ENCODE results near the gene FICD.

The FICD gene

GRCh38 chr12:108562348-108563135 is 47.5 kb downstream of the FICD start, which contains the start of gene ISCU:
Gene ISCU (plus strand): TSS chr12:108562596. CDS start chr12:108562623, 27 bp downstream.
- in situ Hi-C loops (cut with MboI; ENCODE audit: low sequenced_read_pairs), result loop anchor here (10.0 to 25.0 kb wide), 3 partner anchors 242 to 525 kb away; partner anchors contain the start of genes ALKBH2 and UNG

DNA sequence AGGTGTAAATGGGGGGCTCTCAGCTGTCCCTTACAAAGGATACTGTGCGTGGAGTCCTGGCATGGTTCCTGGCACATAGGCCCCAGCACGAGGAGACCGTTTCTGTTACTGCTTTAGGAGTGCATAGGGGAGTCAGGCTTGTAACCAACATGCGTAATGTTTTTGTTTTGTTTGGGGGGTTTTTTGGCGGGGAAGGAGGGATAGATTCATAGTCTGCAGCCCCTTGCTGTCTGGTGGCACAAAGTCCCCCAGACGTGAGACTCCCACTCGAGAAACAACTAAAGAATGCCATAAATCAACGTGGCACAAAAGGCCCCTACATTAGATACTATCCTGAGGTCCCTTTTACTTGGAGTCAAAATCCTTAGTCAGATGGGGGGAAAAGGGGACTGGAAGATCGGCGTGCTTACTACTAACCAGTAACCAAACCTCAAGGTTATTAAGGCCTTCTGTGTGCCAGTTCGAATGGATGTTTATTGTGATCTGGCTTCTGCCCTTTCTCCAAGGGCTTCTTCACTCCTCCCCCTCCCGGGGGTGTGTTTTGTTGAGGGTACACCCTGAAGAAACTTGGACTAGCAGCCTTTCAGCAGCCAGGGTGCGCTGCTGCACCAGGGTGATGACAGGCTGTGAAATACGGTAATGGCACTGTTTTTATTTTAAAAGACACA is 48.2 kb downstream of the FICD start:
- in situ Hi-C loops (cut with MboI; ENCODE audit: low sequenced_read_pairs), result loop anchor here (10.0 to 25.0 kb wide), 3 partner anchors 242 to 524 kb away; partner anchors contain the start of genes ALKBH2 and UNG

DNA sequence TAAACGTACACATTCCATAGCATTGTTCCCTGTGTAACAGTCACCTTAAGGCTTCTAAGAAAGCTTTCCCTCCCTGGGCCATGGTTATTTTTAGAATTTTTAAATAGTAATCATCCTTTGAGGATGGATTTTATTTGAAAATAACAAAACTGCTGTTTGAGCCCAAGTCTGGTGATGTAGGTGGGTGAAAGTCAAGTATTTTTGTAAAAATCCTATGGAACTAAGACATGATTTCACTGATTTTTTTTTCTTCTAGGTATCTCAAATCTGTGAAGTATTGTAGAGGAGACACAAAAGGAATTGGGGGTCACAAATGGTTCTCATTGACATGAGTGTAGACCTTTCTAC is 48.7 kb downstream of the FICD start:
- in situ Hi-C loops (cut with MboI; ENCODE audit: low sequenced_read_pairs), result loop anchor here (10.0 to 25.0 kb wide), 3 partner anchors 241 to 524 kb away; partner anchors contain the start of genes ALKBH2 and UNG

DNA sequence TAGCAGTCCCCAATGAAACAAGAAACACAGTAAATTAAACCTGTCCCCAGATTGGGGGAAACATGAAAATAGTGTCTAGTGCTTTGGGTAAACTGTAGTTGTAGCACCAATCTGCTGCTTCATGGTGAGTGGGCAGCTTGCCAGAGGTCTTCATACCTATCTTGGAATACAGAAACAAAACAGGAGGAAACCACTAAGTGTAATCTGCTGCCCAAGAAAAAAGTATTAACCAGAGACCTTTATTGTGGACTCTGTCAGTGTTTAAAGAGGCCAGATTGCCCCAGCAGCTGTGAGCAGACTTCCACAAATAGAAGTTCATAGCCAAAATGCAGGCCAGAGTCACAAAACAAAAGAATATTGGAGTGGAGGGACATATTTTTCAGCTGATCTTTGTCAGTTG is 49.6 kb downstream of the FICD start:
- in situ Hi-C loops (cut with MboI; ENCODE audit: low sequenced_read_pairs), result loop anchor here (10.0 to 25.0 kb wide), 3 partner anchors 240 to 523 kb away; partner anchors contain the start of genes ALKBH2 and UNG

DNA sequence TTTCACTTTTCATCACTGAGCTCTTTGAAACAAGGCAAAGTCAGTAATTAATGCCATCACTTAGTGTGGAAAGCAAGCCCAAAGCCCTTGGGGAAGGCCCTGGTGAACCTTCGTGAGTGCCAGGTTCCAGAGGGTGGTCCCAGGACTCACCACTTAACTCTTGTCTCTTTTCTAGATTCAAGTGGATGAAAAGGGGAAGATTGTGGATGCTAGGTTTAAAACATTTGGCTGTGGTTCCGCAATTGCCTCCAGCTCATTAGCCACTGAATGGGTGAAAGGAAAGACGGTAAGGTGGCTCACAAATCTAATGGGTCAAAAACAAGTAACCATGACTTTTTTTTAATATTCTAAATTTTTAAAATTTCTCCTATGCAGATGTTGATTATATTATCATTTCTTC is 50.1 kb downstream of the FICD start:
- in situ Hi-C loops (cut with MboI; ENCODE audit: low sequenced_read_pairs), result loop anchor here (10.0 to 25.0 kb wide), 3 partner anchors 240 to 522 kb away; partner anchors contain the start of genes ALKBH2 and UNG

DNA sequence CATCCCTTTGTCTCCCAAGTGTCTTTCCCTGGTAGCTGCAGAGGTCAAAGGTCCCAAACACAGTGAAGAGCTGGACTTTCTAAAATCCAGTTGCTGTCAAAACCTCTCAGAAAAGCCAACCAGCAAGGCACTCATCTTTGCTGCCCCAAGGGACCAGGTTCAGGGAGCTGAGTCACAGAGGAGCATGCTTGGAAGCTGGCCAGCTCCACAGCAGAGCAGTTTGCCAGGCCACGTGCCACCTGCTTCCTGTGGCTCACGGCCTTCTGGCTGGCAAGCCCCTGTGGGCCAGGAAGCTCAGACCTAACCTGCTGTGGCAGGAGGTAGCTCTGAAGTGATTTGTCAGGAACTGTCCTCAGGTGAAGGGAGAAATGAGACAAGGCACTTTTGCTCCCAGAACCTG is 50.9 kb downstream of the FICD start:
- in situ Hi-C loops (cut with MboI; ENCODE audit: low sequenced_read_pairs), result loop anchor here (10.0 to 25.0 kb wide), 3 partner anchors 239 to 521 kb away; partner anchors contain the start of genes ALKBH2 and UNG

DNA sequence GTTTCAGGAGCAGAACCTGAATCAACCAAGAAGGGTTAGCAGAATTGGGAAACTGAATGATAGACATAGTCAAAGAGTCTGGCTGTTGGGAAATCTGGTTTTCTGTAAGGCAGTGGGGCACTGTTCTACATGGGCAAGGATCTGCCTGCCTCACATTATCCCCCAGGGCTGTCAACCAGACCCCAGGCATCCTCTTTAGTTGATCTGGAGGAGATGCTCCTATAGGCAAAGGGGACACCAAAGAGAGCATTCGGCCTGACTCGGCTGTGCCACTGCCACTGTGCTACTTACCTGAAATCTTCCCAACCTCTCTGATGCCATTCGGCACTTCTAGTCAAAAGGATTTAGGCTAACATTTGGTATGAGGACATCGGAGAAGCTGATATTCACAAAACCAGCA is 51.4 kb downstream of the FICD start:
- in situ Hi-C loops (cut with MboI; ENCODE audit: low sequenced_read_pairs), result loop anchor here (10.0 to 25.0 kb wide), 3 partner anchors 238 to 521 kb away; partner anchors contain the start of genes ALKBH2 and UNG

DNA sequence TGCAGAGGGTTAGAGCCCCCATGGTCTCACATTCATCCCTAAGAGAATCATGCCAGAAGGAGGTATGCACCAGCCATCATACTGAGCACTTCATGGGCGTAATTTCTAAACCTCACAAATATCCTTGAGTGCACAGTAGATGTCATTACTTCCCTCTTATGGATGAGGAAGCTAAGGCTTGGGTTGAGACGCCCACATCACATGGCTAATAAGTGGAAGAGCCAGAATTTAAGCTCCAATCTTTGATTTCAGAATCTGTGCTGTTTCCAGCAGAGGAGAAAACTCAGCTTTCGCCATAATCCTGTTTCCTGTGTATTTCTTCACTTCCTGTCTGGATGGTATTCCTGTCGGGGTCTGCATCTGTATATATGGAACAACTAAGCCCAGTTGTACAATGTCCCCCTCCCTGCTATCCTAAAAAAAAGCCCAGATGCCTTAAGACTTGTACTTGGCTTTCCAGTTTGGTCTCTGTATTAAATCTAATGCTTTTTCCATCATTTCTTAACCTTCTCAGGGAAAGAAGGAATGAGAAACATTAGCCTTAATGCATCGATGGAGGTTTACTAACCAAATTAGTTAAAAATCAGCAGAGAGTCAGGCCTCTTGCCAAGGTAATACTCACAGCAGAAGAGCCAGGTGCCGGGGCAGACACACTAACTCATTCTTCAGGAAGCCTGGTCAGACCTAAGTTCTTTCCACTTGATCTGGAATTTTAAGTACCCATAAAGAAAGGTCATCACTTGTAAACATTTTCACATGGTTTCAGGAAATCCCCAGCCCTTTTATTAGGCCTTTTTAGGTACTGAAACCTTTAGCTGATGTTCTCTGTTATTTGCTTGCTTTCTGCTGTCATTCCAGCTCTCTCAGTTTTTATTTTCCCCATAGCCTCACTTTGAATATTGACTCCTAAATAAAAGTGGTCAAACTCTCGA is 52.6 kb downstream of the FICD start:
- in situ Hi-C loops (cut with MboI; ENCODE audit: low sequenced_read_pairs), result loop anchor here (10.0 to 25.0 kb wide), 3 partner anchors 237 to 520 kb away; partner anchors contain the start of genes ALKBH2 and UNG

DNA sequence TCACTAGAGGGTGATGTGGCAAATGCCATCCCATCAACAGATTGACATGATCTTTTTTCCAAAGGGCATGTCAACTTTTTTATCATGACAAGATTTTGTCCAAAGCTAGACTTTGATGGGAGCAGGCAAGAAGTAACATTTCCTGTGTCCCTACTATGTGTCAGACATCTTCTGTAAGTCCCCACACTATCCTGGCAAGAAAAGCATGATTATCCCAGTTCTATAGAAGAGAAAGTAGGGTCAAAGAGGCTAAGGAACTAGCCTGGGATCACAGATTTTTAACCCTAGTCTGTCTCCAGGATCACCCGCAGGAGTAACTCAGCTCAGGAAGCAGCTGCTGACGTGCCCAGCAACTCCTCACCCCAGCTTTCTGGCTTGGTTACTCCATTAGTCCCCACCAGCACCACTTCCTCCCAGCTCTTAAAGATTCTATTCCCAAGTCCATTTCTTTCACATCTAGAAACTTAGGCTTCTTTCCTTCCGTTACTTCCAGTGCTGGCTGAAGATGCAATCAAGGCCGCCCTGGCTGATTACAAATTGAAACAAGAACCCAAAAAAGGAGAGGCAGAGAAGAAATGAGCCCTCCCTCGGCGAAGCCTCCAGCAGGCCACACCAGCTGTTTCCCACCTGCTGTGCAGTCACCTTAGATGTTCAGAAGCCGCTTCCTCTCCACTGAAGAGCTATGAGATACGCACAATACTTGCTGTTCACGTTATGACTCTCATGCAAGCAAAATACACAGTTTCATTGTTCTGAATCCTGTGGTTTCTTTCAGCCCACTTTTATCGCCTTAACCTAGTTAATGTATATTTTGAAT is 53.5 kb downstream of the FICD start:
- in situ Hi-C loops (cut with MboI; ENCODE audit: low sequenced_read_pairs), result loop anchor here (10.0 to 25.0 kb wide), 3 partner anchors 236 to 519 kb away; partner anchors contain the start of genes ALKBH2 and UNG

All from HL-60/S4 treated with retinoic acid at 250 ng/mL for 4 days and 3 days (cell line).